ENCODE measurements around the gene DDIT3. TPM values are rescaled to one million over a fixed set of nuclear protein-coding genes. Genes with fewer than 3 reads are reported as not detected.

The DDIT3 gene
- total RNA-seq, 1 experiment from 2014 or later: 3.4 TPM

DNA sequence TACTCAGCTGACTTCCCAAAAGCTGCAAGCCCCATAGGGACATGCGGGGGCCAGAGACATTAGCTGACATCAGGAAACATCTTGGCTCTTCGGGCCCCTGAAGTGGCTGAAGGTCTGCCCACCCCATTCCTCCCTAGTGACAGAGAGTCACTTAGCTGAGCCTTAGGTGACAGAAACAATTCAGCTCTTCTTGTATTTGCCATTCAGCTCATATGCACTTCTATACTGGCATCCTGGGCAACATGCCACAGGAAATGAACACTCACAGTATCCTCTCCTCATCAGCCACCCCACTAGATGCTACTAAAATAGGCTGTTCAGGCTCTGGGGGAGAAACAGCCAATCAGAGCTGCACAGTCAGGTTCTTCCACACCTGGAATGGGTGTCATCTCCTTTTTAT lies 23.3 kb upstream of the DDIT3 start:
- Mint-ChIP-seq H3K4me1 (peaks cover 22% of the 10 kb centered on the region), H3K27me3 (ENCODE audit: low read depth) (peaks cover 14% of the 10 kb centered on the region), H3K27ac (no peak overlapping the region; the same call in 1 of the 2 replicates), H3K9me3 (no peaks in the 10 kb centered on the region), H3K4me3 (no peak overlapping the region), H3K36me3 (peaks cover 7% of the 10 kb centered on the region; the same call in 1 of the 2 replicates)
- CTCF ChIA-PET: no interaction called here
- ATAC-seq (no peak), DNase-seq (ENCODE audit: low spot score) (no peak)
- POLR2A ChIA-PET: no interaction called here
- TF ChIP-seq NFYB (CRISPR knock-in tag; conservative IDR thresholded peaks at IDR 0.05; ENCODE audit: low read depth) (no peak), EMX1 (CRISPR knock-in tag; IDR thresholded peaks at IDR 0.05) (no peak), NFATC4 (CRISPR knock-in tag; IDR thresholded peaks at IDR 0.05) (no peak), RELA (CRISPR knock-in tag; IDR thresholded peaks at IDR 0.05; ENCODE audit: borderline replicate concordance) (no peak), NR1H2 (CRISPR knock-in tag; IDR thresholded peaks at IDR 0.05) (no peak), ZBTB21 (CRISPR knock-in tag; IDR thresholded peaks at IDR 0.05; ENCODE audit: borderline replicate concordance) (no peak), OVOL2 (CRISPR knock-in tag; IDR thresholded peaks at IDR 0.05; ENCODE audit: borderline replicate concordance) (no peak), ZNF671 (CRISPR knock-in tag; IDR thresholded peaks at IDR 0.05) (no peak), TP53 (CRISPR knock-in tag; IDR thresholded peaks at IDR 0.05) (no peak), NR2C2 (CRISPR knock-in tag; IDR thresholded peaks at IDR 0.05) (no peak)
- TF ChIP-seq, protein P1, sequence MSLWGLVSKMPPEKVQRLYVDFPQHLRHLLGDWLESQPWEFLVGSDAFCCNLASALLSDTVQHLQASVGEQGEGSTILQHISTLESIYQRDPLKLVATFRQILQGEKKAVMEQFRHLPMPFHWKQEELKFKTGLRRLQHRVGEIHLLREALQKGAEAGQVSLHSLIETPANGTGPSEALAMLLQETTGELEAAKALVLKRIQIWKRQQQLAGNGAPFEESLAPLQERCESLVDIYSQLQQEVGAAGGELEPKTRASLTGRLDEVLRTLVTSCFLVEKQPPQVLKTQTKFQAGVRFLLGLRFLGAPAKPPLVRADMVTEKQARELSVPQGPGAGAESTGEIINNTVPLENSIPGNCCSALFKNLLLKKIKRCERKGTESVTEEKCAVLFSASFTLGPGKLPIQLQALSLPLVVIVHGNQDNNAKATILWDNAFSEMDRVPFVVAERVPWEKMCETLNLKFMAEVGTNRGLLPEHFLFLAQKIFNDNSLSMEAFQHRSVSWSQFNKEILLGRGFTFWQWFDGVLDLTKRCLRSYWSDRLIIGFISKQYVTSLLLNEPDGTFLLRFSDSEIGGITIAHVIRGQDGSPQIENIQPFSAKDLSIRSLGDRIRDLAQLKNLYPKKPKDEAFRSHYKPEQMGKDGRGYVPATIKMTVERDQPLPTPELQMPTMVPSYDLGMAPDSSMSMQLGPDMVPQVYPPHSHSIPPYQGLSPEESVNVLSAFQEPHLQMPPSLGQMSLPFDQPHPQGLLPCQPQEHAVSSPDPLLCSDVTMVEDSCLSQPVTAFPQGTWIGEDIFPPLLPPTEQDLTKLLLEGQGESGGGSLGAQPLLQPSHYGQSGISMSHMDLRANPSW (CRISPR knock-in tag; conservative IDR thresholded peaks at IDR 0.05; ENCODE audit: low read depth): no peak
- TF ChIP-seq, protein P2, sequence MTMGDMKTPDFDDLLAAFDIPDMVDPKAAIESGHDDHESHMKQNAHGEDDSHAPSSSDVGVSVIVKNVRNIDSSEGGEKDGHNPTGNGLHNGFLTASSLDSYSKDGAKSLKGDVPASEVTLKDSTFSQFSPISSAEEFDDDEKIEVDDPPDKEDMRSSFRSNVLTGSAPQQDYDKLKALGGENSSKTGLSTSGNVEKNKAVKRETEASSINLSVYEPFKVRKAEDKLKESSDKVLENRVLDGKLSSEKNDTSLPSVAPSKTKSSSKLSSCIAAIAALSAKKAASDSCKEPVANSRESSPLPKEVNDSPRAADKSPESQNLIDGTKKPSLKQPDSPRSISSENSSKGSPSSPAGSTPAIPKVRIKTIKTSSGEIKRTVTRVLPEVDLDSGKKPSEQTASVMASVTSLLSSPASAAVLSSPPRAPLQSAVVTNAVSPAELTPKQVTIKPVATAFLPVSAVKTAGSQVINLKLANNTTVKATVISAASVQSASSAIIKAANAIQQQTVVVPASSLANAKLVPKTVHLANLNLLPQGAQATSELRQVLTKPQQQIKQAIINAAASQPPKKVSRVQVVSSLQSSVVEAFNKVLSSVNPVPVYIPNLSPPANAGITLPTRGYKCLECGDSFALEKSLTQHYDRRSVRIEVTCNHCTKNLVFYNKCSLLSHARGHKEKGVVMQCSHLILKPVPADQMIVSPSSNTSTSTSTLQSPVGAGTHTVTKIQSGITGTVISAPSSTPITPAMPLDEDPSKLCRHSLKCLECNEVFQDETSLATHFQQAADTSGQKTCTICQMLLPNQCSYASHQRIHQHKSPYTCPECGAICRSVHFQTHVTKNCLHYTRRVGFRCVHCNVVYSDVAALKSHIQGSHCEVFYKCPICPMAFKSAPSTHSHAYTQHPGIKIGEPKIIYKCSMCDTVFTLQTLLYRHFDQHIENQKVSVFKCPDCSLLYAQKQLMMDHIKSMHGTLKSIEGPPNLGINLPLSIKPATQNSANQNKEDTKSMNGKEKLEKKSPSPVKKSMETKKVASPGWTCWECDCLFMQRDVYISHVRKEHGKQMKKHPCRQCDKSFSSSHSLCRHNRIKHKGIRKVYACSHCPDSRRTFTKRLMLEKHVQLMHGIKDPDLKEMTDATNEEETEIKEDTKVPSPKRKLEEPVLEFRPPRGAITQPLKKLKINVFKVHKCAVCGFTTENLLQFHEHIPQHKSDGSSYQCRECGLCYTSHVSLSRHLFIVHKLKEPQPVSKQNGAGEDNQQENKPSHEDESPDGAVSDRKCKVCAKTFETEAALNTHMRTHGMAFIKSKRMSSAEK (CRISPR knock-in tag; IDR thresholded peaks at IDR 0.05; ENCODE audit: borderline replicate concordance): no peak
- TF ChIP-seq, protein P3, sequence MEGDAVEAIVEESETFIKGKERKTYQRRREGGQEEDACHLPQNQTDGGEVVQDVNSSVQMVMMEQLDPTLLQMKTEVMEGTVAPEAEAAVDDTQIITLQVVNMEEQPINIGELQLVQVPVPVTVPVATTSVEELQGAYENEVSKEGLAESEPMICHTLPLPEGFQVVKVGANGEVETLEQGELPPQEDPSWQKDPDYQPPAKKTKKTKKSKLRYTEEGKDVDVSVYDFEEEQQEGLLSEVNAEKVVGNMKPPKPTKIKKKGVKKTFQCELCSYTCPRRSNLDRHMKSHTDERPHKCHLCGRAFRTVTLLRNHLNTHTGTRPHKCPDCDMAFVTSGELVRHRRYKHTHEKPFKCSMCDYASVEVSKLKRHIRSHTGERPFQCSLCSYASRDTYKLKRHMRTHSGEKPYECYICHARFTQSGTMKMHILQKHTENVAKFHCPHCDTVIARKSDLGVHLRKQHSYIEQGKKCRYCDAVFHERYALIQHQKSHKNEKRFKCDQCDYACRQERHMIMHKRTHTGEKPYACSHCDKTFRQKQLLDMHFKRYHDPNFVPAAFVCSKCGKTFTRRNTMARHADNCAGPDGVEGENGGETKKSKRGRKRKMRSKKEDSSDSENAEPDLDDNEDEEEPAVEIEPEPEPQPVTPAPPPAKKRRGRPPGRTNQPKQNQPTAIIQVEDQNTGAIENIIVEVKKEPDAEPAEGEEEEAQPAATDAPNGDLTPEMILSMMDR (IDR thresholded peaks at IDR 0.05): no peak

DNA sequence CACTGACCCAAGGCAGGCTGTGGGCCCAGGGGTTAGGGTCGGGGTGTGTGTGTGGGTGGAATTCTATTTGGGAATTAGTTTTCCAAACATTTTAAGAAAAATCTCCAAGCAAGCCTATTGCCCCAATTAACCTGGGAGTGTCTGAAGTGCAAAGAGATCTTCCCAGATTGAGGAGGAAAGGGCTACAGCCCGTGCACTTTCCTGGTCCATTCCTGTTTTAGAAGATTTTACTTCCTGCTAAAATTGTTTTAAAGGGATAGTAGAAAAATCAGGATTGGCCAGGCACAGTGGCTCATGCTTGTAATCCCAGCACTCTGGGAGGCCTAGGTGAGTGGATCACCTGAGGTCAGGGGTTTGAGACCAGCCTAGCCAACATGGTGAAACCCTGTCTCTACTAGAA lies 21.4 kb upstream of the DDIT3 start:
- POLR2A ChIA-PET: no interaction called here
- no peak overlapping the region for H3K27ac Mint-ChIP-seq
- H3K9me3 Mint-ChIP-seq: no peaks in the 10 kb centered on the region
- peaks cover 17% of the 10 kb centered on the region for H3K4me1 Mint-ChIP-seq
- DNase-seq (ENCODE audit: low spot score): no peak
- CTCF ChIA-PET: interaction anchor here (1.0 kb wide), 1 partner anchor 41 kb away, joined by 4 read pairs; no protein-coding TSS in a partner anchor
- H3K27me3 Mint-ChIP-seq (ENCODE audit: low read depth): no peaks in the 10 kb centered on the region
- H3K36me3 Mint-ChIP-seq: peaks cover 9% of the 10 kb centered on the region
- no peak overlapping the region for H3K4me3 Mint-ChIP-seq
- ATAC-seq: no peak
- TF ChIP-seq NR3C1 (CRISPR knock-in tag; conservative IDR thresholded peaks at IDR 0.05; ENCODE audit: low read depth) (no peak), ZNF317 (CRISPR knock-in tag; IDR thresholded peaks at IDR 0.05; ENCODE audit: borderline replicate concordance, low read depth) (no peak), TCF7 (CRISPR knock-in tag; IDR thresholded peaks at IDR 0.05; ENCODE audit: low read depth) (no peak), ZNF396 (CRISPR knock-in tag; IDR thresholded peaks at IDR 0.05; ENCODE audit: borderline replicate concordance) (no peak)
- TF ChIP-seq, protein P4, sequence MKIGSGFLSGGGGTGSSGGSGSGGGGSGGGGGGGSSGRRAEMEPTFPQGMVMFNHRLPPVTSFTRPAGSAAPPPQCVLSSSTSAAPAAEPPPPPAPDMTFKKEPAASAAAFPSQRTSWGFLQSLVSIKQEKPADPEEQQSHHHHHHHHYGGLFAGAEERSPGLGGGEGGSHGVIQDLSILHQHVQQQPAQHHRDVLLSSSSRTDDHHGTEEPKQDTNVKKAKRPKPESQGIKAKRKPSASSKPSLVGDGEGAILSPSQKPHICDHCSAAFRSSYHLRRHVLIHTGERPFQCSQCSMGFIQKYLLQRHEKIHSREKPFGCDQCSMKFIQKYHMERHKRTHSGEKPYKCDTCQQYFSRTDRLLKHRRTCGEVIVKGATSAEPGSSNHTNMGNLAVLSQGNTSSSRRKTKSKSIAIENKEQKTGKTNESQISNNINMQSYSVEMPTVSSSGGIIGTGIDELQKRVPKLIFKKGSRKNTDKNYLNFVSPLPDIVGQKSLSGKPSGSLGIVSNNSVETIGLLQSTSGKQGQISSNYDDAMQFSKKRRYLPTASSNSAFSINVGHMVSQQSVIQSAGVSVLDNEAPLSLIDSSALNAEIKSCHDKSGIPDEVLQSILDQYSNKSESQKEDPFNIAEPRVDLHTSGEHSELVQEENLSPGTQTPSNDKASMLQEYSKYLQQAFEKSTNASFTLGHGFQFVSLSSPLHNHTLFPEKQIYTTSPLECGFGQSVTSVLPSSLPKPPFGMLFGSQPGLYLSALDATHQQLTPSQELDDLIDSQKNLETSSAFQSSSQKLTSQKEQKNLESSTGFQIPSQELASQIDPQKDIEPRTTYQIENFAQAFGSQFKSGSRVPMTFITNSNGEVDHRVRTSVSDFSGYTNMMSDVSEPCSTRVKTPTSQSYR (CRISPR knock-in tag; IDR thresholded peaks at IDR 0.05): no peak
- TF ChIP-seq, protein P5, sequence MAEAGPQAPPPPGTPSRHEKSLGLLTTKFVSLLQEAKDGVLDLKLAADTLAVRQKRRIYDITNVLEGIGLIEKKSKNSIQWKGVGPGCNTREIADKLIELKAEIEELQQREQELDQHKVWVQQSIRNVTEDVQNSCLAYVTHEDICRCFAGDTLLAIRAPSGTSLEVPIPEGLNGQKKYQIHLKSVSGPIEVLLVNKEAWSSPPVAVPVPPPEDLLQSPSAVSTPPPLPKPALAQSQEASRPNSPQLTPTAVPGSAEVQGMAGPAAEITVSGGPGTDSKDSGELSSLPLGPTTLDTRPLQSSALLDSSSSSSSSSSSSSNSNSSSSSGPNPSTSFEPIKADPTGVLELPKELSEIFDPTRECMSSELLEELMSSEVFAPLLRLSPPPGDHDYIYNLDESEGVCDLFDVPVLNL (CRISPR knock-in tag; IDR thresholded peaks at IDR 0.05; ENCODE audit: borderline replicate concordance, low read depth): no peak
- TF ChIP-seq, protein P3 (IDR thresholded peaks at IDR 0.05): no peak
- TF ChIP-seq, protein P6, sequence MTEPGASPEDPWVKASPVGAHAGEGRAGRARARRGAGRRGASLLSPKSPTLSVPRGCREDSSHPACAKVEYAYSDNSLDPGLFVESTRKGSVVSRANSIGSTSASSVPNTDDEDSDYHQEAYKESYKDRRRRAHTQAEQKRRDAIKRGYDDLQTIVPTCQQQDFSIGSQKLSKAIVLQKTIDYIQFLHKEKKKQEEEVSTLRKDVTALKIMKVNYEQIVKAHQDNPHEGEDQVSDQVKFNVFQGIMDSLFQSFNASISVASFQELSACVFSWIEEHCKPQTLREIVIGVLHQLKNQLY (CRISPR knock-in tag; IDR thresholded peaks at IDR 0.05): no peak

Data from WTC11 (cell line).